HepG2 (cell line): ENCODE results near the gene WDR82. TPM values are rescaled to one million over a fixed set of nuclear protein-coding genes. Genes with fewer than 3 reads are reported as not detected.
A peak's percentile ranks its signal among the peaks of the same experiment; 100 is the strongest.

Source experiments
- ATAC-seq: fragments of 200-7000 bp; cut with Tn5 transposase; 3 replicates; pipeline ENCODE4 v1.9.1; 2020; ENCODE audit warnings: mild to moderate bottlenecking, moderate library complexity
- BruUV-seq: library from RNA; stranded (reverse); fragments of 400-500 nt; replicated peaks from 2 replicates; lab custom pipeline; 2021; lab: Mats Ljungman, UMichigan
- CTCF ChIA-PET: fragments of 300-600 bp; formaldehyde crosslinking; extraction: SDS; loops from one replicate; lab custom pipeline; 2021; ENCODE audit warnings: low total read pairs, inconsistent platforms, low intra/inter-chr PET ratio; lab: Yijun Ruan, JAX
- POLR2A ChIA-PET: fragments of 350-600 bp; sonication (Branson Sonifier 250); formaldehyde crosslinking; loops from one replicate; lab custom pipeline; 2020; ENCODE audit warnings: antibody characterized with exemption, inconsistent platforms; lab: Yijun Ruan, JAX
- DNase-seq: peaks from one replicate; pipeline ENCODE4 v3.0.0-alpha.2; 2015; ENCODE audit warnings: low spot score
- FAIRE-seq: peaks from 3 replicates; lab custom pipeline; 2011; peaks lifted over from hg19 to GRCh38; lab: Jason Lieb, UNC
- H2AFZ ChIP-seq: one replicate; pipeline ENCODE4 v1.6.1; 2011; ENCODE audit warnings: low read length, inconsistent platforms
- H3K27ac ChIP-seq: fragments of 300-600 bp; 3 replicates; pipeline ENCODE4 v1.8.0; 2011; ENCODE audit warnings: mixed run types, mild to moderate bottlenecking, mixed read lengths, low read length, inconsistent platforms; ENCODE audit not compliant: insufficient read depth; ENCODE audit errors: extremely low read length
- H3K27me3 ChIP-seq, 2 experiments: fragments of 200-600 bp in 1 of 2; 2 replicates in 1 of 2; 3 replicates in 1 of 2; pipeline versions ENCODE4 v1.6.0 to v1.8.0; 2011; ENCODE audit warnings: low read length in 2 of 2, mild to moderate bottlenecking in 2 of 2, moderate library complexity in 2 of 2, inconsistent platforms in 1 of 2; ENCODE audit not compliant: insufficient read depth in 2 of 2, control insufficient read depth in 1 of 2
- H3K36me3 ChIP-seq, 2 experiments: fragments of 200-600 bp in 1 of 2; replicated peaks in 1 of 2; 2 replicates in 1 of 2; 3 replicates in 1 of 2; pipeline versions ENCODE4 v1.5.1 to v1.8.0; 2011; ENCODE audit warnings: low read length in 2 of 2, inconsistent platforms in 1 of 2; ENCODE audit not compliant: insufficient read depth in 2 of 2, control insufficient read depth in 1 of 2
- H3K4me1 ChIP-seq: 2 replicates; pipeline ENCODE4 v1.5.1; 2012; ENCODE audit warnings: low read length, inconsistent platforms; ENCODE audit not compliant: insufficient read depth
- H3K4me2 ChIP-seq: 2 replicates; pipeline ENCODE4 v1.6.0; 2011; ENCODE audit warnings: low read depth, low read length, inconsistent platforms
- H3K4me3 ChIP-seq, 3 experiments: fragments of 200-600 bp in 1 of 3; sonication (generic), shearing (Covaris generic) in 1 of 3; replicated peaks in 1 of 3; 2 replicates each; pipeline ENCODE4 v1.5.1; 2011 to 2016; ENCODE audit warnings: low read length in 3 of 3, inconsistent platforms in 2 of 3, low read depth in 2 of 3, mild to moderate bottlenecking in 2 of 3, control low read depth in 1 of 3, mixed read lengths in 1 of 3; ENCODE audit not compliant: insufficient read depth in 1 of 3
- H3K79me2 ChIP-seq: one replicate; pipeline ENCODE4 v1.6.1; 2011; ENCODE audit warnings: low read length, inconsistent platforms; ENCODE audit not compliant: insufficient read depth
- H3K9ac ChIP-seq: 2 replicates; pipeline ENCODE4 v1.6.0; 2011; ENCODE audit warnings: mild to moderate bottlenecking, low read depth, low read length, inconsistent platforms; ENCODE audit not compliant: insufficient read depth
- H3K9me3 ChIP-seq: 2 replicates; pipeline ENCODE4 v1.5.1; 2012; ENCODE audit warnings: mild to moderate bottlenecking, low read length
- H4K20me1 ChIP-seq: 2 replicates; pipeline ENCODE4 v1.6.0; 2011; ENCODE audit warnings: inconsistent platforms, mild to moderate bottlenecking, low read length, moderate library complexity; ENCODE audit not compliant: insufficient read depth
- ATF7 ChIP-seq, 2 experiments: fragments of 450-650 bp in 1 of 2; sonication (generic) in 1 of 2; formaldehyde crosslinking in 1 of 2; IDR thresholded peaks; 2 replicates each; pipeline versions ENCODE4 v1.4.0 to v1.6.1; 2016 to 2020; ENCODE audit warnings: antibody characterized with exemption in 1 of 2, mild to moderate bottlenecking in 1 of 2, missing genetic modification reagents in 1 of 2
- CAMTA2 ChIP-seq: sonication (generic); formaldehyde crosslinking; IDR thresholded peaks from 2 replicates; pipeline ENCODE4 v1.4.0; 2020; ENCODE audit warnings: mild to moderate bottlenecking, missing genetic modification reagents, borderline replicate concordance
- CBX5 ChIP-seq: sonication (generic); formaldehyde crosslinking; IDR thresholded peaks from 2 replicates; pipeline ENCODE4 v1.4.0; 2020; ENCODE audit warnings: missing genetic modification reagents, borderline replicate concordance
- EEA1 ChIP-seq: sonication (generic); formaldehyde crosslinking; IDR thresholded peaks from 2 replicates; pipeline ENCODE4 v1.5.1; 2020; ENCODE audit warnings: mild to moderate bottlenecking, missing genetic modification reagents, borderline replicate concordance
- FOXK1 ChIP-seq: sonication (generic); formaldehyde crosslinking; IDR thresholded peaks from 2 replicates; pipeline ENCODE4 v1.4.0; 2020; ENCODE audit warnings: low read depth, missing genetic modification reagents, borderline replicate concordance
- SPEN ChIP-seq: sonication (generic); formaldehyde crosslinking; IDR thresholded peaks from 2 replicates; pipeline ENCODE4 v1.5.1; 2020; ENCODE audit warnings: low read depth, mild to moderate bottlenecking, missing genetic modification reagents
- ZNF253 ChIP-seq: sonication (generic); formaldehyde crosslinking; IDR thresholded peaks from 2 replicates; pipeline ENCODE4 v1.8.0; 2022; ENCODE audit warnings: mild to moderate bottlenecking, missing genetic modification reagents, borderline replicate concordance
- ZNF343 ChIP-seq: sonication (generic); formaldehyde crosslinking; IDR thresholded peaks from 2 replicates; pipeline ENCODE4 v1.4.0; 2020; ENCODE audit warnings: mild to moderate bottlenecking, missing genetic modification reagents
- WGBS: methylation state at CpG from one replicate; pipeline ENCODE4 v1.1.6; 2017; ENCODE audit warnings: low lambda C conversion rate; 5-methylcytosine and 5-hydroxymethylcytosine counted together
- in situ Hi-C: cut with HindIII; loops from 2 replicates; pipeline ENCODE4 v1.10.0; 2017; ENCODE audit warnings: low pct_unique_long_range_greater_than_20kb; ENCODE audit not compliant: extremely low pct_ligation_motif_present
- intact Hi-C: fragments of 100-400 bp; cut with micrococcal nuclease; formaldehyde crosslinking; loops from one replicate; pipeline ENCODE4 v1.10.0; 2022; ENCODE audit not compliant: unreplicated experiment
- polyA plus RNA-seq, 8 experiments: library from polyadenylated mRNA; depleted of rRNA in 3 of 8; stranded (reverse) in 7 of 8; unstranded in 1 of 8; fragments of >200 nt; fragmentation: Illumina TruSeq in 4 of 8; extraction: Trizol in 4 of 8; gene quantifications; 2 replicates each; pipeline versions ENCODE4 v1.2.1 to v1.2.3, GENCODE V29; 2011 to 2016; ENCODE audit warnings: low read depth in 4 of 8, missing spikeins in 1 of 8, mixed read lengths in 1 of 8; ENCODE audit not compliant: insufficient read depth in 1 of 8
- total RNA-seq, 5 experiments: library from RNA; depleted of rRNA; stranded (reverse); fragments of >200 nt; fragmentation: Illumina TruSeq; extraction: Trizol; gene quantifications; 2 replicates each; pipeline ENCODE4 v1.2.3, GENCODE V29; 2016; ENCODE audit warnings: low read depth in 1 of 5
- TF ChIP-seq, protein P1 (sequence below), 2 experiments: IDR thresholded peaks; 2 replicates each; pipeline ENCODE4 v1.6.1; 2011 to 2012; ENCODE audit warnings: low read length in 2 of 2, borderline replicate concordance in 1 of 2, low read depth in 1 of 2, mild to moderate bottlenecking in 1 of 2, moderate library complexity in 1 of 2
- TF ChIP-seq, protein P2 (sequence below): sonication (generic); formaldehyde crosslinking; IDR thresholded peaks from 2 replicates; pipeline ENCODE4 v1.9.0; 2021; ENCODE audit warnings: missing genetic modification reagents, borderline replicate concordance

The WDR82 gene
- total and polyA plus RNA-seq, 2 of the 13 experiments (the other 11 are each of a cell fraction or from before 2014, with no cell fraction given), result 39.1 to 59.5 TPM

DNA sequence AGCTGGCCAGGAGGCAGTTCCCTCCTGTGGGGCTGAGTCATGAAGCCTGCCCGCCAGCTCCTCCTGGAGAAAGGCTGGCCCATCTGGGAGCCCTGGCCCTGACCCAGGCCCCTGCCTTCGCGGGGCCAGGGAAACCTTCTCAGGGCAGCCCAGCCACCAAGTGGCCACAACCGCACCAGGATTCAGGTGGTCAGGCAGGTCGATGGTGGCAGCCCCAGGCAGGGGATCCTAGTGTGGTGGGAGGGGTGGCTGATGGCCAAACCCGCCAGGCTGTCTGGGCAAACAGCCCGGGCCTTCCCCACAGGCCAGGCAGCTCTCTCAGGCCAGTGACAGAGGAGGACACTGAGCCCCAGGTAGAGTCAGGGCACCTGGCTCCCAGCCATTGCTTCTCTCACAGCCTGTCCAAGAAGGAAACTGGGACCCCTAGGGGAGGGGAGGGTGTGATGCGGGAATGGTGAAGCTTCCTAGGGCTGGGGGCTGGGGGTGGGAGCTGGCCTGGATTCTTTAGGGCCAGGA is 40.7 kb downstream of the WDR82 start (continued):
- TF ChIP-seq, protein P1, sequence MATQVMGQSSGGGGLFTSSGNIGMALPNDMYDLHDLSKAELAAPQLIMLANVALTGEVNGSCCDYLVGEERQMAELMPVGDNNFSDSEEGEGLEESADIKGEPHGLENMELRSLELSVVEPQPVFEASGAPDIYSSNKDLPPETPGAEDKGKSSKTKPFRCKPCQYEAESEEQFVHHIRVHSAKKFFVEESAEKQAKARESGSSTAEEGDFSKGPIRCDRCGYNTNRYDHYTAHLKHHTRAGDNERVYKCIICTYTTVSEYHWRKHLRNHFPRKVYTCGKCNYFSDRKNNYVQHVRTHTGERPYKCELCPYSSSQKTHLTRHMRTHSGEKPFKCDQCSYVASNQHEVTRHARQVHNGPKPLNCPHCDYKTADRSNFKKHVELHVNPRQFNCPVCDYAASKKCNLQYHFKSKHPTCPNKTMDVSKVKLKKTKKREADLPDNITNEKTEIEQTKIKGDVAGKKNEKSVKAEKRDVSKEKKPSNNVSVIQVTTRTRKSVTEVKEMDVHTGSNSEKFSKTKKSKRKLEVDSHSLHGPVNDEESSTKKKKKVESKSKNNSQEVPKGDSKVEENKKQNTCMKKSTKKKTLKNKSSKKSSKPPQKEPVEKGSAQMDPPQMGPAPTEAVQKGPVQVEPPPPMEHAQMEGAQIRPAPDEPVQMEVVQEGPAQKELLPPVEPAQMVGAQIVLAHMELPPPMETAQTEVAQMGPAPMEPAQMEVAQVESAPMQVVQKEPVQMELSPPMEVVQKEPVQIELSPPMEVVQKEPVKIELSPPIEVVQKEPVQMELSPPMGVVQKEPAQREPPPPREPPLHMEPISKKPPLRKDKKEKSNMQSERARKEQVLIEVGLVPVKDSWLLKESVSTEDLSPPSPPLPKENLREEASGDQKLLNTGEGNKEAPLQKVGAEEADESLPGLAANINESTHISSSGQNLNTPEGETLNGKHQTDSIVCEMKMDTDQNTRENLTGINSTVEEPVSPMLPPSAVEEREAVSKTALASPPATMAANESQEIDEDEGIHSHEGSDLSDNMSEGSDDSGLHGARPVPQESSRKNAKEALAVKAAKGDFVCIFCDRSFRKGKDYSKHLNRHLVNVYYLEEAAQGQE (IDR thresholded peaks at IDR 0.05; ENCODE audit: borderline replicate concordance in 1 of 2, low read depth in 1 of 2, low read length in 2 of 2), result no peak
- TF ChIP-seq, protein P2, sequence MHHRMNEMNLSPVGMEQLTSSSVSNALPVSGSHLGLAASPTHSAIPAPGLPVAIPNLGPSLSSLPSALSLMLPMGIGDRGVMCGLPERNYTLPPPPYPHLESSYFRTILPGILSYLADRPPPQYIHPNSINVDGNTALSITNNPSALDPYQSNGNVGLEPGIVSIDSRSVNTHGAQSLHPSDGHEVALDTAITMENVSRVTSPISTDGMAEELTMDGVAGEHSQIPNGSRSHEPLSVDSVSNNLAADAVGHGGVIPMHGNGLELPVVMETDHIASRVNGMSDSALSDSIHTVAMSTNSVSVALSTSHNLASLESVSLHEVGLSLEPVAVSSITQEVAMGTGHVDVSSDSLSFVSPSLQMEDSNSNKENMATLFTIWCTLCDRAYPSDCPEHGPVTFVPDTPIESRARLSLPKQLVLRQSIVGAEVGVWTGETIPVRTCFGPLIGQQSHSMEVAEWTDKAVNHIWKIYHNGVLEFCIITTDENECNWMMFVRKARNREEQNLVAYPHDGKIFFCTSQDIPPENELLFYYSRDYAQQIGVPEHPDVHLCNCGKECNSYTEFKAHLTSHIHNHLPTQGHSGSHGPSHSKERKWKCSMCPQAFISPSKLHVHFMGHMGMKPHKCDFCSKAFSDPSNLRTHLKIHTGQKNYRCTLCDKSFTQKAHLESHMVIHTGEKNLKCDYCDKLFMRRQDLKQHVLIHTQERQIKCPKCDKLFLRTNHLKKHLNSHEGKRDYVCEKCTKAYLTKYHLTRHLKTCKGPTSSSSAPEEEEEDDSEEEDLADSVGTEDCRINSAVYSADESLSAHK (CRISPR knock-in tag), result no peak

DNA sequence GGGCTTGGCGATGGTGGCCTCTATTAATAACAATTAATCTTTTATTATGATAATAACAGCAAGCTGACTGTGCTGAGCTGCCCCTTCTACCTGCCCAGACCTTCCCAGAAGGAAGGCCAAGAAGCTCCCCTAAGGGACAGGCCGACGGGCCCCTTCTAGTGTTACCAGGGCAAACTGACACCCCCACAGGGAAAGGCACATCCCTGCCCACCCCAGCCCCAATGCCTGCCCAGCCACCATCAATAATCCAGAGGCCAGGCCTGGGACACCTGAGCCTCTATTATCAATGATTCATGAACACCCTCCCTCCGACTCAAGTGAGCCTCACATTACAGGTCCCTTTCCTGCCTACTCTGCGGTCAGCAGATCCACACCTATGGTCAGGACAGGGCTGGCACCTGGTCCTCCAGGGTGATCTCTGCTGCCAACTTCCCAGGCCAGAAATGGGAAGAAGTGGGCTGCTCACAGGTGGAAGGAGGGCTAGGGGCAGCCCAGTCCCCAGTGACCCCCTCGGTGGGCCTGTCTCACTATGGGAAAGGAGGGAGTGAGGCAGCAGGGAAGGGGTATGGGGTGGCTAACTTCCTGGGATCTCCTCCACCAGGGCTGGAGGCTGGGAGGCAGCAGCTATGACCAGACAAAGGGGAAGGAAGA is 41.3 kb downstream of the WDR82 start:
- Histone ChIP-seq H2AFZ (no peak overlapping the region), H4K20me1 (peaks cover 16% of the 10 kb centered on the region; the same call in 1 of the 2 replicates), H3K79me2 (peaks cover 29% of the 10 kb centered on the region), H3K27me3 (no peaks in the 10 kb centered on the region; a peak in 1 of 5 replicates), H3K36me3 (peaks cover 4 to 16% of the 10 kb centered on the region in 2 experiments), H3K9ac (peak overlapping the region; percentile 89), H3K4me1 (peaks cover 47% of the 10 kb centered on the region), H3K4me3 (peak overlapping the region; percentile 79 to 100 (median 98)), H3K9me3 (no peaks in the 10 kb centered on the region), H3K4me2 (peak overlapping the region; percentile 80), H3K27ac (peak overlapping the region; percentile 68)
- BruUV-seq, result no TSS peak
- WGBS, result 81% methylated on average over 3 of the region's 6 CpGs
- ATAC-seq (no peak), DNase-seq (no peak), FAIRE-seq (no peak)
- in situ Hi-C loops, result no loop called here
- CTCF ChIA-PET, result no interaction called here
- intact Hi-C loops, result loop anchor here (5.0 kb wide), 1 partner anchor 50 kb away; the partner anchor contains the start of gene GLYCTK
- TF ChIP-seq FOXK1 (CRISPR knock-in tag) (no peak), ZNF343 (CRISPR knock-in tag) (0 out of 2 replicates have a peak, but pooled peaks have one; percentile 7), EEA1 (0 out of 2 replicates have a peak, but pooled peaks have one; percentile 55), CBX5 (CRISPR knock-in tag) (no peak), CAMTA2 (0 out of 2 replicates have a peak, but pooled peaks have one; percentile 36), ATF7 (IDR thresholded peaks at IDR 0.05) (no peak), ATF7 (CRISPR knock-in tag; IDR thresholded peaks at IDR 0.05) (0 out of 2 replicates have a peak, but pooled peaks have one; percentile 17), SPEN (CRISPR knock-in tag) (0 out of 2 replicates have a peak, but pooled peaks have one; percentile 25), ZNF253 (CRISPR knock-in tag) (0 out of 2 replicates have a peak, but pooled peaks have one; percentile 33)
- POLR2A ChIA-PET, result interaction anchor here (0.8 to 5.9 kb wide), 19 partner anchors 9 to 299 kb away, joined by 3 to 126 read pairs (median 7); partner anchors contain the start of genes ACY1, GLYCTK, POC1A and PPM1M
